ENCODE data around the gene DUOXA2.
"Not testable (repeated sequence)": the region's sequence is repeated elsewhere in the genome, so short reads cannot be mapped to it uniquely, and the experiment has no call there.

The DUOXA2 gene

DNA sequence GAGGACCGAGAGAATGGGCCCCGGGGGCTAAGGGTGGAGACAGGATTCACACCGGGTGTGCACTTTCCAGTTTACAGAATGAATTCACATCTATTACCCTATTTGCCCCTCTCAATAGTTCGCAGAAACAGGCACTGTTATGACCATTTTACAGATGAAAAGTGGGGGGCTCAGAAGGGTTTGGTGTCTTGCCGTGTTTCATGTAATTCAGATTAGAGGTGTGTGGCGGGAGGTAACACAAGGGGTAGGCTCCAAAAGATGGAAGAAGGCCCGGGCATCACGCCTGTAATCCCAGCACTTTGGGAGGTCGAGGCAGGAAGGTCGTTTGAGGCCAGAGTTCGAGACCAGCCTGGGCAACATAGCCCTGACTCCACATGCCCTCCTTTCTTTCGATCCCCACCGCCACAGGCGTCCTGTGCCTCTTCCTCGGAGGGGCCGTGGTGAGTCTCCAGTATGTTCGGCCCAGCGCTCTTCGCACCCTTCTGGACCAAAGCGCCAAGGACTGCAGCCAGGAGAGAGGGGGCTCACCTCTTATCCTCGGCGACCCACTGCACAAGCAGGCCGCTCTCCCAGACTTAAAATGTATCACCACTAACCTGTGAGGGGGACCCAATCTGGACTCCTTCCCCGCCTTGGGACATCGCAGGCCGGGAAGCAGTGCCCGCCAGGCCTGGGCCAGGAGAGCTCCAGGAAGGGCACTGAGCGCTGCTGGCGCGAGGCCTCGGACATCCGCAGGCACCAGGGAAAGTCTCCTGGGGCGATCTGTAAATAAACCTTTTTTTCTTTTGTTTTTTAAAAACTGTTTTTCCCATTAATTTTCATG lies 3.4 kb downstream of the DUOXA2 start:
- no peak for DNase-seq (ENCODE audit: low read depth)

DNA sequence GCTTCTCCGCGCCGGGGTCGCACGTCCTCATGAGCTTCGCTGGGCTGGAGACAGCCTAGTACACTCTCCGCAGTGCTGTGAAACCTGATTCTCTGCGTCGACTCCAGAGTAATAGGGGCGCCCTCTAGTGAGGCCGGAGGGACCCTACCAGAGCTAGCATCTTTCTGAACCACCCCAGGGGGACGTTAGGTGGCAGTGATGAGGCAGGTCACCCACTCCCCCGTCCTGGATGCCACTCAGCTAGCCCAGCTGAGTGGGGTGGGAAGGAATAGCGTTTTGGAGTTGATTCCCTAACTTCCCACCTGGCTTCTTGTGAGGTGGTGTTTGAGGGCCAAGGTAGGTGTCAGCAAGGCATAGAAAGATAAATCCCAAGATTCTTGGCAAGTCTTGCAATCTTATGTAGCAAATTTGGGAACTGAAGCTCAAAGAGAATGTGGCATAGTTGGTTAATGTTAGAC lies 4.0 kb downstream of the DUOXA2 start:
- peak; percentile 82 for DNase-seq (ENCODE audit: low read depth)

DNA sequence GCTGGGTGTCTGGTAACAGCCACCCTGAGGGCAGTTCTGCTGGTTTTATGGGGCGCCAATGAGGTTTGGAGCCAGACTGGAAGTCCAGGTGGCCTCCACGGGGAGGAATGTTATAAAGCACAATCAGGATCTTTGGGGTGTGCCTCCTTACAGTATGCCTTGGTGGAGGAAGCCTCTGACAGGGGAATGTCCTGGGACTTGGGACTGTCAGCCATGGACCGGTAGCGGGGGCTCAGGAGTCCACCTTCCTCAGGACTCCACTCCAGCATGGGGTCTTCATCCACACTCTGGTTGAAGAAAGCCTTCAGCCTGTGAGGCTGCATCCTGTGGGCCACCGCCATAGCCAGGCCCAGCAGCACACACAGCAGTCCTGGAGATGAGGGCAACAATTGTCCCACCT lies 4.9 kb downstream of the DUOXA2 start:
- DNase-seq (ENCODE audit: low read depth), result no peak

DNA sequence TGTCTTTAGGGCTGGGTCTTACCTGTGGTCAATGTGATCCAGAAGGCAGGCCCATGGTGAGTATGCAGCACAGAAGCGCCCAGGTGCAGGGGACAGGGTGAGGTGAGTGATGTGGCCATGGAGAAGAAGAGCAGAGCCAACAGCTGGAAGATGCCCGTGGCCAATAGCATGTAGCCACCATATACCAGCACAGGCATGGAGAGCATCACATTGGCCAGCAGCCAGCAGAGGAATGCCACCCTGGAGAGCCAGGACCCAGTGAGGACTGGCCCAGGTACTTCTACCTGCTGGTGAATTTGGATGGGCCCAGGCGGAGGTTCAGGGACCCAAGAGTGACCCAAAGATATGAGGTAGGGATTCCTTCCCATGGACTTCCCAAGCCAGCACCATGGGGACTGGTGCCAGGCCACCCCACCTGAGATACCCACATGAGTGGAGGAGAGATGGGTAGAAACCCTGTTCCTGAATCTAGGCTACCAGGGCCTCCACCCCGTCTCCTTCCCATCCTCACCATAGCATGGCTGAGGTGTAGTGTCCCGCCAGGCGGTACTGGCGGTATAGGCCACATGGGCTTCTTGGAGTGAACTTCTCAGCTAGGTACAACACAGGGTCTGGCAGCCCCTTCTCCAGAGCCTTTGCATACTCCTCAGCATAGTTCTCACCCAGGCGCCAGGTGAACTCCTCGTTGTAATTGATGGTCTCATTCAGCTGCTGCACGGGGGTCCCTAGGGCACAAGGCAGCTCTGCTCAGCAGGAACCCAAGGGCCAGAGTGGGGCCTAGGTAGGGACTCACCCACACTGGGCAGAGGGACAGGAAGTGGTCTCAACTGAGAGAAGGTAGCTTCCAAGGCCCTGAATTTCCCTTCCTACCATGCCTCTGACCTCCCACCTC lies 6.2 kb downstream of the DUOXA2 start:
- no peak for DNase-seq (ENCODE audit: low read depth)

DNA sequence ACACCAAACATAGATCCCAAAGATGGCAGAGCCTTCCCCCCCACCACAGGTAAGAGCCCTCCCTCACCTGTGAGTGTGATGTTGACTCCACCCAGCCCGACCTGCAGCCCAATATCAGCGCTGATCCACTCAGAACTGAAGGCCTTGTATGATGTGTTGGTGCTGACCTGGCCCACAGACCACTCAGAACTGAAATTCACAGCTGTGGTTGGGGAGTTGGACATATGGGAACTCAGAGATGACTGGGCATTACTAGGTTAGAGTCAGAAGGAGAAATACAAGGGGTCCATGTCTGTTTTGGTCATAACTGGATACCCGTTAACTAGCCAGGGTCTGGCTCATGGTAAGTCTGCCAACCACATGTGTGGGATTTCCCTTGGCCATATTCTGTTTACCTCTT lies 6.9 kb downstream of the DUOXA2 start:
- no peak for DNase-seq (ENCODE audit: low read depth)

DNA sequence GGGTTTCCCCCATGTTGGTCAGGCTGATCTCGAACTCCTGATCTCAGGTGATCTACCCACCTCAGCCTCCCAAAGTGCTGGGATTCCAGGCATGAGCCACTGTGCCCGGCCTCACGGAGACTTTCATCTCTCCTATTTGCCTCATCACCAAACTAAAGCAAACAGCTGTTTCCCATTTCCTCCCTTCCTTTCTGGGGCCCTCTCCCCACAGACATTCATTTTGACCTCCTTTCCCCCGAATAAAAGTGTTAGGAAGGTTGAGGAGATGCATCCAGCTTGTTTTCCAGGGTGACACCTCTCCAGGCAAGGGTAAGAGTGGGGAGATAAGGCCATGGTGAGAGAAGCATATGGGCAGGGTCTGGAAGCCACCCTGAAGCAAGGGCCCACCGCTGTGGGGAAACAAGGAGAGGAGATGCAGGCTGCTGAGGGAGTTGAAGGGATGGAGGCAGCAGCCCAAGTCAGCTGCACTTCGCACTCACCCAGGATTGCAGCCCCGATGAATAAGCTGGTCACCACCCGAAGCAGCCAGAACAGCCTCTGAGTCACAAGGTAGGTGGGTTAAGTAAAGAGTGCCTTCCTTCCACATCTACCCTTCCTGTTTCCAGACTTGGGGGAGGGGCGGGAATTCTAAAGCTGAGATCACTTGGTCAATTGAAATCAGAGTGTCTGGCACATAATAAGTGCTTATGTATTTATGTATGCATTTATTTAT lies 7.7 kb downstream of the DUOXA2 start:
- peak; percentile 82 for DNase-seq (ENCODE audit: low read depth)

DNA sequence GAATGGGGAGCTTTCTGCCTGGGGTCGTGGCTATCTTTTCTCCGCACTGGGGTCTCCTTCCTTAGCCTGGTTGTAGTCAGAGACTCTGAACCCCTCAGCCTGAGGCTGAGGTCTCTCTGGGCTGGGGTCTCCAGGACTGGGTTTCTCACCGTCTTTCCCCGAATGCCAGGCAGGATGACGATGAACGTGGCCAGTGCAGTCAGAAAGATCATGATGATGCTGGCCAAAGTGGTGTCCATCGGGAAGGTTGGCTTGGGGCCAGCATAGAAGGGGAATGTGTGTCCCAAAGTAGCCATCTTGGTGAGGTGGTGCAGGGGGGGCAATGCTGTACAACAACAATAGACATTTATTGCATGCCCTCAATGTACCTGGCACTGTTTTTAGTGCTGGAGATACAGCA lies 8.6 kb downstream of the DUOXA2 start:
- DNase-seq (ENCODE audit: low read depth), result no peak

DNA sequence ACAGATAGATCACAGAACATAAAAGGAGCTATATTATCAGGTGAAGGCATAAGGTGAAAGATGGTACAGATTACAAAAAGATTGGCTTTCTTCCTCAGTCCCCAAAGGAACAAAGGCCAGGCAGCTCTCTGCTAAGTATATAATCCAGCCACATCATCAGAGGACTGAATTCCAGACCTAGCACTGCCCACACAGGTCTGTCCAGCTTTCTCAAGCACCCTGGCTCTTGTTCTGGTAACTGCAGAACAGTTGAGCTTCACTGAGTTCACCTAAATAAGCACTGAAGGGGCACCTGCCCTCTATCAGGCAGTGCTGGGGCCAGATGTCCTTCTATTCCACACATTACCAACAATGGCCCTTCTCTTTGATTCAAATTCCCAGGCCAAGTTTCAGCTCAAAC lies 9.3 kb downstream of the DUOXA2 start:
- no peak for DNase-seq (ENCODE audit: low read depth)

DNA sequence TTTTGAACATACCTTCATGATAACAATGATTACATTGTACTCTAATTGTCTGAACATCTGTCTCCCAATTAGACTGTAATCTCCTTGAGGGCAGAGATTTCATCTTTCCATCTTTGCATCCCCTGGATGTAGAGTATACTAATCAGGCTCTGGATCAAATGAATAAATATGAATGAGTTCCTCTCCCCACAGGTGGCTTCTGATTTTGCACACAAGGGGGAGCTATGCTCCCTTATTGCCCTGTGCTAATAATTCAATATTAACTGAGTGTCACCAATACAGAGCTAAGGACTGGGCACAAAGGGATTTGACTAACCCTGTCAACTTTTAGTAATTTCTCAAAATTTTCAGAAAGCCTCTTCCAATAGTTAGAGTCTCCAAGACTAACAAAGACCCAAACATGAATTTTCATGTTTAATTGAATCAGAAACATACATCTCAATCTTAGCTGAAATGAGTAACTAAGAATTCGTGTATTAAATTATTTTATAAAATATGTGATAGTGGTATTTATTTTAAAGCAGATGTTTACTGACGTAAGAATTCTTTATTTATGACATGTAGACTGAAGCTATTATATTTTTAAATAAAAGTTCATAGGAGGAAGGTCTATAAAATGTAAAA lies 12.5 kb downstream of the DUOXA2 start:
- peak; percentile 18 for DNase-seq (ENCODE audit: low read depth)

DNA sequence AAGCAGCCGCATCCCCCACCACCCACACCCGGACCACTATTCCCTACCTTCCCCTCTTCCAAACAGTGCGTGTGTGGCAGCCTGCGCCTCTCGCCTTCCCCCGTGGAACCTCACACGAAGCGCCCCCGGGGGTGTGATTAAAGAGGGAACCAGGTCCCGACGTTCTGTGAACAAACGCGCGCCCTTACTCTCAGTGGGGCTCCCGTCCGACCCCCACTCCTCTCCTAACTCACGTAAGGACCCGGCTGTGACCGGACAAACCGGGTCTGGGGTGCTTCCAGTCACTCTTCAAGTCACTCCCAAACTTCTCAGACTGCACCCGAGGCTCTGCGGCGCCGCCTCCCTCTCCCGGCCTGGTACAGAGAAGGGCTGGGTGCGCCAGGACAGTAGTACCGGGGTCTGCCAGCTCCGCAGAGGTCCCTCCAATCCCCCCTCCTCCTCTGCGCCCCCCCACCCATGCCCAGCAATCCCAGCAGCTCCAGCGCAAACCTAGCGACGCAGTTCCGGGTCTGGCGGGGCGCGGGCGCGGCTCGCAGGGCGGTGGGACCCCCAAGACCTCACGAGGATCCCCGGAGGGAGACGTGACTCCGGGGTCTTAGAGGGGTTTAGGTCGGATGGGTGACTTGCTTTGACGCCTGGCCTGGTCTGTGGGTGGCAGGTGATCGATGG lies 15.0 kb downstream of the DUOXA2 start:
- no peak for DNase-seq (ENCODE audit: low read depth)

DNA sequence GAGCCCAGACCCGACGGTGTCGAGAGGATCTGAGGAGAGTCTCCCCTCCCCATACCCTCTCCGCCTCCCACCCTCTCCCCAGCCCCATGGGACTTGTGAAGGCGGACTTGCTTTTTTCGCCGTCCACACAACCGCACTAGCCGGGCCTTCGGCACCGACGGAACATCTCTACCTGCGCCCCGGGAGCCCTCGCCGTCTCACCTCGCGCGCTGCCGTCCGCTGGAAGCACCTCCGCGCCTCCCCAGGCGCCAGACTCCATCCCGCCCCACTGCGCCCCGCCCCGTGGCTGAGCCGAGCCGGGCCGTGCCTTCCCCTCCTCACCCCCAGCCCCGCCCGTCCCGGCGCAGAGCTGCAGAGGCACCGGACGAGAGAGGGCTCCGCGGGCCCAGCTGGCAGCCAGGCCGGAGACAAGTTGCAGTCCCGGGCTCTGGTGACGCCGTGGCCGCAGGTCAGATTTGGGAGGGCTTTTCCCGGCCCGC lies 15.6 kb downstream of the DUOXA2 start, which contains the start of the genes DUOX1 and DUOXA1:
Gene DUOX1 (plus strand): TSS at position 344 of the 479 bp plus-strand sequence. CDS start 1,973 bp downstream, outside the sequence.
Gene DUOXA1 (minus strand): TSS at position 229 of the 479 bp plus-strand sequence. CDS start 6,865 bp downstream, outside the sequence.
- no peak for DNase-seq (ENCODE audit: low read depth)

DNA sequence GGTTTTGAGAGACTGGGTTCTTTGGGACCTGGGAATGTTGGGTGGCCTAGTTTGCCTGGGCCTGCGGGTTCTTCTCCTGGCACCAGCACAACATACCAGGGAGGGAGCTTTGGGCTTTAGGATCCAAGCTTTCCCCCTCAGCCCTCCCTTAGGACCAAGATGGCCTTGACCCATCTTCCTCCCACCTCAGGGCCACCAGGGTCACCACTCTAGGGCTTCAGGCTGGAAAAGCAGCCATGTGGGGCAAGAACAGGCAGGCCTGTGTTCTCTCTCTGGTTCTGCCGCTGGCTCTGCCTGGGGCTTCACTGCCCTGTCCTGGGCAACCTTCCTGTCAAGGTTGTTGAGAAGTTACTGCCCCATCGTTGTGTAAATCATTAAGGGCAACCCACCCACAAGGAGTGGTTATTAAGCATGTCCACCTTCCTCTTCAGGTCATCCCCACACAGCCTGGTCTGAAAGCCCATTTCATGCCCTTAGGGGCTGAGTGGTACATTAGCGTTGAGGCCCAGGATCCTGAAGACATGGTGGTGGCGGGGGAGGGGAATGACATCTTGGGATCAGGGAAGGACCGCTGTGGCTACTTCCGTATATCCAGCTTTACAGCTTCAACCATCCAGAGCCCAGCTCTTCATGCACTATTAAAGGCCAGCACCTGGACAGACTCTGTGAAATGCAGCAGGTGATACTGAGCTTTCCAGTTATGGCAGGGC lies 16.3 kb downstream of the DUOXA2 start:
- DNase-seq (ENCODE audit: low read depth), result no peak

DNA sequence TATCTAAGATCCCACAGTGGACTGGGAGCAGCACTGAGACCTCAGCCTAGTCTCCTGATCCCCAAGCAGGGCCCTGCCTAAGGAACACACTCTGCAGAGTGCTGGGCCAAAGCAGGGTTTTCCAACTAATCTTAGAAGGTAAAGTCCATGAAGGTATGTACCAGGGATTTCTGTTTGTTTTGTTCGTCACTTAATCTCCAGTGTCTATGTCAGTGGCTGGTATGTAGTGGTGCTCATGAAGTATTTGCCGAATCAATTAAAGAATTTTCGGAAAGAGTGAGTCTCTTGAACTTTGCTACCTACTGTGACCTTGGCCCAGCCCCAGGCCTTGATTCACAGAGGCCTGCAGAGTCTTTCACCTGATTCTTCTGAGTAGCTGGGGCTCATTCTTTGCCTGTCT lies 17.4 kb downstream of the DUOXA2 start:
- DNase-seq (ENCODE audit: low read depth), result no peak

DNA sequence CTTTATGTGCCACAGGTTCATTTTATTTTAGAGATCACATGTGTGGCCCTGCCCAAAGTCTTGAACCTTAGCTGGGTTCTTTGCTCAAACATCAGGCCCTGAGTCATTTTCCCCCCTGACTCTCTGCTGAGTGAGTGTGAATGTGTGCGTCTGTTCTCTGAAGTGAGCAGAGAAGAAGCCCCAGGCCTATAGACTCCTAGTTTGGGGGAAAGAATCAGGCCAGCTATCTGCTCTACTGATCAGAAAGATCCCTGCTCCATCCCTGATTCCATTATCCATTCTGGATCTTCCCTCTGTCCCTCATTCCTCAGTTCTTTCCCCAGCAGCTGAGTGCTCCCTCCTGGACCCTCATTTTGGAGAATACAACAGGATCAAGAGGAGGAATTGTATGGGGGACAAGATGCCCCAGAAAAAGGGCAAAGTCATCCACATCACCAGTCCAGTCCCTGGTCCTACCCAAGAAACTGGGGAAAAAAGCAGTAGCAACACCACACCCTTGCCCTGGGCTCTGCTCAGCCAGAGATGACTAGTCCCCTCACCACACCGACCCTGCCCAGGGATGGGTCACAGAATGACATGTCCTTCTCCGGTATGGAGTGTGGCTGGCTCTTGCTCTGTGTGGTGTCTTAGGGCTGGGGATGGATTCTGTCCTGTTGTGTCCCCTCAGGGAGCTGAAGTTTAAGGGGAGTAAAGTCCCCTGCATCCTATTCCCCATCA lies 18.9 kb downstream of the DUOXA2 start:
- no peak for DNase-seq (ENCODE audit: low read depth)

DNA sequence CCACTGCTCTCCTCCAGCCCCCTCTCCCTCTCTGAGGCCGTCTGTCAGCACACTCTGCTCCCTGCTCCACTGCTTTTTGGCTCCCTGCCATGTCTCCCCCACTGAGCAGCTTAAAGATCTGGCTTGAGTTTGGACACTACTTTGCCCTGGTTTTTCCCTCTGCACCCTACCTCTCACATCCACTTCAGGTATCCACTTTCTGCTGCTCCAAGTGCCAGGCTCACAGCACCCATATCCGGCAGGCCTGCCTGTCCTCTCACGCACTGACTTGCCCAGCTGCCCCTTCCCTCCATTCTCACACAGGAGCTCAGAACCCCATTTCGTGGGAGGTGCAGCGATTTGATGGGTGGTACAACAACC lies 19.4 kb downstream of the DUOXA2 start:
- no peak for DNase-seq (ENCODE audit: low read depth)

DNA sequence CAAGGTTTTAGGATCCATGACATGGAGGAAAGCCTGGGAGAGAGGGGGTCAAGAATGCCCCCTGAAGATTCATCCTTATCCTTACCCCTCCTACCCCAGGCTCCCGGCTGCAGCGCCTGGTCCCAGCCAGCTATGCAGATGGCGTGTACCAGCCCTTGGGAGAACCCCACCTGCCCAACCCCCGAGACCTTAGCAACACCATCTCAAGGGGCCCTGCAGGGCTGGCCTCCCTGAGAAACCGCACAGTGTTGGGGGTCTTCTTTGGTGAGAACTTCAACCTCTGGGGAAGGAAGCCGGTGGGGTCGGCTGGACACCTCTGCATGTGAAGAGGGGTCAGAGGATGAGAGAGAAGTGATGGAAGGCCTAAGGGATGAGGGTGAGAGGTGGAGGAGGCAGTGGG lies 19.9 kb downstream of the DUOXA2 start:
- no peak for DNase-seq (ENCODE audit: low read depth)

DNA sequence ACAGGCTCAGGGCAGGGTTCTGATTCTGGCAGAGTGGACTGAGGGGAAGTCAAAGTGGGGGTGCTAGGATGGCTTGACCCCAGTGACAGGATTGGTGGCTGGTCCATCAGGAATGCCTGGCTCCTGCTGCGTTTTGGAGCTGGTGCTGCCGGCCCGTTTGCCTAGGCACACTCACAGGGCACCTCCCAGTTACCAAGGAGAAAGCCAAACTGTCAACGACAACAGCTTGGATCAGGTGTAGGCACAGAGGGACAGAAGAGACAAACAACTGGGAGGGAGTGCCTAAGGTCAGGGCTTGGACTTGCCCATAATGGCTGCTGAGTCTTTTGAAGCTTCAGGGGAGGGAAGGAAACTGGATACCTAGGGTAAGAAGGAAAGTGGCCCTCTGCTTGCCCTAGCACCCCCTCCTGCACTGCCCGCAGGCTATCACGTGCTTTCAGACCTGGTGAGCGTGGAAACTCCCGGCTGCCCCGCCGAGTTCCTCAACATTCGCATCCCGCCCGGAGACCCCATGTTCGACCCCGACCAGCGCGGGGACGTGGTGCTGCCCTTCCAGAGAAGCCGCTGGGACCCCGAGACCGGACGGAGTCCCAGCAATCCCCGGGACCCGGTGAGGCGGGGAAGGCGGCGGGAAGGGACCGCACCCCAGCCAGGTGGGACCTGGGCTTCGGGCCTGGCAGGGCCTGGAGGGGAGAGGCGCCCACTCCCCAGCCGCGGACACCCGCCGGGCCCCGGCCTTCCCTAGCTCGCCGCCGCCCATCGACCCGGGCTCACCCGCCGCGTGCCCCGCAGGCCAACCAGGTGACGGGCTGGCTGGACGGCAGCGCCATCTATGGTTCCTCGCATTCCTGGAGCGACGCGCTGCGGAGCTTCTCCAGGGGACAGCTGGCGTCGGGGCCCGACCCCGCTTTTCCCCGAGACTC lies 20.8 kb downstream of the DUOXA2 start:
- DNase-seq (ENCODE audit: low read depth), result no peak

DNA sequence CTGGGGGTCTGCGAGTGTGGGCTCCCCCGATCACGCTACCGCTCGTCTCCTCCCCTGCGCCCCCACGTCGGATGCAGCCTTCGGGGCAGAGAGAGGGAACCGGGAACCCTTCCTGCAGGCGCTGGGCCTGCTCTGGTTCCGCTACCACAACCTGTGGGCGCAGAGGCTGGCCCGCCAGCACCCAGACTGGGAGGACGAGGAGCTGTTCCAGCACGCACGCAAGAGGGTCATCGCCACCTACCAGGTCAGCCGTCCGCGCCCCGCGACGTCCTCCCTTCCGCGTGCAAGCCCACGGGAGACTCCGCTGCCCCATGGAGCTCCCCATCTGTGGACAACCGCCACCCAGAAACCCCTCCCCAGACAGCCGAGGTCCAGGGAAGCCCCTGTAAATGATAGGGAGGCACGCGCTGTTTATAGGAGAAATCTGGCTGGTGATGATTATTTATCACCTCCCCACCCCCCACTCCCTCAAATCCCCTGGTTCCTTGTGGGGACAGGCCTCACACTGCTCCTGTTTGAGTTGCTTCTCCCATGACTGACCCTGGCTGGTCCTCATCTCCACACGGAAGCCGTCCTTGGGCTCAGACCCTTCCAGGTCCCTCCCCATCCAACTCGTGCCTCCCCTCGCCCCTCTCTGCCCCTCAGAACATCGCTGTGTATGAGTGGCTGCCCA lies 21.7 kb downstream of the DUOXA2 start:
- DNase-seq (ENCODE audit: low read depth), result not testable (repeated sequence)

Measured in amniotic epithelial cell (primary cell).